ENCODE measurements around the gene HS3ST1.

HS3ST1 gene

GRCh38 chr4:11376146-11376545, 52.5 kb downstream of the HS3ST1 start:
- H3F3A ChIP-seq (ENCODE audit: insufficient read depth), result no peaks in the 10 kb centered on the region

GRCh38 chr4:11368701-11369115, 60.0 kb downstream of the HS3ST1 start:
- no peak overlapping the region for H3K4me2 ChIP-seq (ENCODE audit: low read depth, low read length, poor library complexity, severe bottlenecking)
- H3F3A ChIP-seq (ENCODE audit: insufficient read depth), result no peaks in the 10 kb centered on the region
- H3K36me3 ChIP-seq (ENCODE audit: low read length), result no peaks in the 10 kb centered on the region
- H4K20me1 ChIP-seq (ENCODE audit: low read depth, low read length), result no peaks in the 10 kb centered on the region
- H3K9me2 ChIP-seq (replicated peaks; ENCODE audit: insufficient read depth, low read length), result no peaks in the 10 kb centered on the region
- no peak for TF ChIP-seq CTCF (IDR thresholded peaks at IDR 0.05; ENCODE audit: insufficient read depth, low read length, poor library complexity, severe bottlenecking)
- no peak for TF ChIP-seq EZH2phosphoT487 (conservative IDR thresholded peaks at IDR 0.05; ENCODE audit: low read length)
- no peak overlapping the region for H2AFZ ChIP-seq (ENCODE audit: low read depth, low read length, severe bottlenecking)
- no peaks in the 10 kb centered on the region for H3K9me3 ChIP-seq (ENCODE audit: insufficient read depth, low read length)
- H3K4me3 ChIP-seq (ENCODE audit: insufficient read depth, low read length, poor library complexity, severe bottlenecking), result no peak overlapping the region
- H3K79me2 ChIP-seq (ENCODE audit: insufficient read depth, low read length), result no peaks in the 10 kb centered on the region
- no peak overlapping the region for H3K9ac ChIP-seq (ENCODE audit: low read length)
- H3K27me3 ChIP-seq (ENCODE audit: low read length), result no peaks in the 10 kb centered on the region
- no peak overlapping the region for H3K27ac ChIP-seq (ENCODE audit: low read depth, low read length)

More at GRCh38 chr4:11376146-11376545, 52.5 kb downstream of the HS3ST1 start:
- H3K27me3 ChIP-seq (ENCODE audit: low read length), result no peaks in the 10 kb centered on the region
- no peaks in the 10 kb centered on the region for H3K36me3 ChIP-seq (ENCODE audit: low read length)
- H3K79me2 ChIP-seq (ENCODE audit: insufficient read depth, low read length), result no peaks in the 10 kb centered on the region
- H3K4me2 ChIP-seq (ENCODE audit: low read depth, low read length, poor library complexity, severe bottlenecking), result no peak overlapping the region
- H3K9me3 ChIP-seq (ENCODE audit: insufficient read depth, low read length), result no peaks in the 10 kb centered on the region
- no peak overlapping the region for H3K9ac ChIP-seq (ENCODE audit: low read length)
- H3K27ac ChIP-seq (ENCODE audit: low read depth, low read length), result no peak overlapping the region
- TF ChIP-seq EZH2phosphoT487 (conservative IDR thresholded peaks at IDR 0.05; ENCODE audit: low read length), result no peak
- no peak for TF ChIP-seq CTCF (IDR thresholded peaks at IDR 0.05; ENCODE audit: insufficient read depth, low read length, poor library complexity, severe bottlenecking)
- no peaks in the 10 kb centered on the region for H4K20me1 ChIP-seq (ENCODE audit: low read depth, low read length)
- H2AFZ ChIP-seq (ENCODE audit: low read depth, low read length, severe bottlenecking), result no peak overlapping the region
- H3K9me2 ChIP-seq (replicated peaks; ENCODE audit: insufficient read depth, low read length), result no peaks in the 10 kb centered on the region; the same call in 1 of the 2 replicates
- H3K4me3 ChIP-seq (ENCODE audit: insufficient read depth, low read length, poor library complexity, severe bottlenecking), result no peak overlapping the region

GRCh38 chr4:11367371-11367770, 61.3 kb downstream of the HS3ST1 start:
- no peak overlapping the region for H3K4me3 ChIP-seq (ENCODE audit: insufficient read depth, low read length, poor library complexity, severe bottlenecking)
- no peaks in the 10 kb centered on the region for H3K36me3 ChIP-seq (ENCODE audit: low read length)
- H3K4me2 ChIP-seq (ENCODE audit: low read depth, low read length, poor library complexity, severe bottlenecking), result no peak overlapping the region
- no peaks in the 10 kb centered on the region for H4K20me1 ChIP-seq (ENCODE audit: low read depth, low read length)
- no peak overlapping the region for H2AFZ ChIP-seq (ENCODE audit: low read depth, low read length, severe bottlenecking)
- H3K27me3 ChIP-seq (ENCODE audit: low read length), result no peaks in the 10 kb centered on the region
- H3K79me2 ChIP-seq (ENCODE audit: insufficient read depth, low read length), result no peaks in the 10 kb centered on the region
- TF ChIP-seq CTCF (IDR thresholded peaks at IDR 0.05; ENCODE audit: insufficient read depth, low read length, poor library complexity, severe bottlenecking) (no peak), EZH2phosphoT487 (conservative IDR thresholded peaks at IDR 0.05; ENCODE audit: low read length) (no peak)
- no peaks in the 10 kb centered on the region for H3F3A ChIP-seq (ENCODE audit: insufficient read depth)
- H3K27ac ChIP-seq (ENCODE audit: low read depth, low read length), result no peak overlapping the region
- H3K9me2 ChIP-seq (replicated peaks; ENCODE audit: insufficient read depth, low read length), result no peaks in the 10 kb centered on the region
- H3K9ac ChIP-seq (ENCODE audit: low read length), result no peak overlapping the region
- no peaks in the 10 kb centered on the region for H3K9me3 ChIP-seq (ENCODE audit: insufficient read depth, low read length)

Measured in SU-DHL-6 (cell line).